HL-60 (cell line): ENCODE measurements around the gene ECEL1.

ENCODE experiments used
- DNase-seq, 2 experiments: peaks; one replicate each; pipeline ENCODE4 v3.0.0-alpha.2; 2010 to 2020; ENCODE audit warnings: low read depth in 1 of 2, low spot score in 1 of 2
- H3K27ac ChIP-seq: fragments of 250-450 bp; sonication (Bioruptor Pico); replicated peaks from 2 replicates; pipeline ENCODE4 v1.5.1; 2020; ENCODE audit warnings: mild to moderate bottlenecking, moderate library complexity
- H3K27me3 ChIP-seq: fragments of 250-450 bp; sonication (Bioruptor Pico); 2 replicates; pipeline ENCODE4 v1.5.1; 2021; ENCODE audit warnings: mild to moderate bottlenecking, moderate library complexity; ENCODE audit not compliant: insufficient read depth, poor library complexity, severe bottlenecking
- H3K4me3 ChIP-seq: replicated peaks from 2 replicates; pipeline ENCODE4 v1.5.1; 2011; ENCODE audit warnings: mild to moderate bottlenecking, control low read depth, low read length; ENCODE audit not compliant: insufficient read depth
- CTCF ChIP-seq: IDR thresholded peaks from one replicate; pipeline ENCODE4 v1.5.1; 2011; ENCODE audit warnings: low read length, control low read depth, inconsistent platforms; ENCODE audit not compliant: insufficient read depth
- GABPA ChIP-seq: IDR thresholded peaks from 2 replicates; pipeline ENCODE4 v1.6.1; 2012; ENCODE audit warnings: low read depth
- POLR2AphosphoS5 ChIP-seq: IDR thresholded peaks from 2 replicates; pipeline ENCODE4 v1.6.1; 2012; ENCODE audit warnings: low read depth
- REST ChIP-seq: IDR thresholded peaks from 2 replicates; pipeline ENCODE4 v1.6.1; 2012; ENCODE audit warnings: low read depth; ENCODE audit not compliant: insufficient replicate concordance
- SPI1 ChIP-seq: IDR thresholded peaks from 2 replicates; pipeline ENCODE4 v1.6.1; 2012; ENCODE audit warnings: low read depth, mild to moderate bottlenecking, borderline replicate concordance

ECEL1 gene

DNA sequence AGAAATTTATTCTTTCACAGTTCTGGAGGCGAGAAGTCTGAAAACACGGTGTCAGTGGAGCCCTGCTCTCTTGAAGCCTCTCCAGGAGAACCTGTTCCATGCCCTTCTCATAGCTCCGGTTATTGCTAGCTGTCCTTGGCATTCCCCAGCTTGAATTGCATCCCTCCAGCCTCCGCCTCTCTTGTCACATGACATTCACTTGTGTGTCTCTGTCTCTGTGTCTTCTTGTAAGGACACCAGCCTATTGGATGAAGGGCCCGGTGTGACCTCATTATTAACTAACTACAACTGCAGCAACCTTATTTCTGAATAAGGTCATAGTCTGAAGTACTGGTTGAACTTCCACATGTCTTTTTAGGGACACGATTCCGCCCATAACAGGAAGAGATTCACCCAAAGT, 28.0 kb upstream of the ECEL1 start:
- H3K4me3 ChIP-seq: no peak overlapping the region
- H3K27me3 ChIP-seq: peaks cover 4% of the 10 kb centered on the region
- no peak for DNase-seq
- TF ChIP-seq CTCF (no peak), GABPA (no peak), POLR2AphosphoS5 (no peak), SPI1 (no peak), REST (no peak)
- no peak overlapping the region for H3K27ac ChIP-seq

GRCh38 chr2:232513353-232513752, 25.7 kb upstream of the ECEL1 start:
- Histone ChIP-seq H3K27me3 (peaks cover 4% of the 10 kb centered on the region), H3K27ac (no peak overlapping the region), H3K4me3 (no peak overlapping the region)
- no peak for DNase-seq
- TF ChIP-seq POLR2AphosphoS5 (no peak), GABPA (no peak), SPI1 (no peak), CTCF (no peak), REST (no peak)

- DNase-seq: no peak
- Histone ChIP-seq H3K4me3 (no peak overlapping the region), H3K27ac (no peak overlapping the region), H3K27me3 (peaks cover 4% of the 10 kb centered on the region)
- TF ChIP-seq POLR2AphosphoS5: no peak
- no peak for TF ChIP-seq REST
- TF ChIP-seq GABPA: no peak
- no peak for TF ChIP-seq CTCF
- no peak for TF ChIP-seq SPI1
Observed at GRCh38 chr2:232512602-232513001, 25.0 kb upstream of the ECEL1 start.
